Measurements from ENCODE around the gene NOX3.
"Not testable (repeated sequence)": the region's sequence is repeated elsewhere in the genome, so short reads cannot be mapped to it uniquely, and the experiment has no call there.

NOX3 gene

GRCh38 chr6:155364844-155365437, 90.7 kb downstream of the NOX3 start:
- FAIRE-seq (no peak), DNase-seq (ENCODE audit: insufficient read length, low spot score) (no peak)
- TF ChIP-seq POLR2A (IDR thresholded peaks at IDR 0.05; ENCODE audit: low read depth, low read length) (no peak), POLR2AphosphoS5 (IDR thresholded peaks at IDR 0.05; ENCODE audit: low read depth, low read length) (no peak), TAF1 (IDR thresholded peaks at IDR 0.05; ENCODE audit: low read depth, low read length) (no peak), PAX5 (IDR thresholded peaks at IDR 0.05; ENCODE audit: insufficient read depth, low read length, severe bottlenecking) (no peak), POU2F2 (IDR thresholded peaks at IDR 0.05; ENCODE audit: low read depth, low read length) (no peak), SPI1 (IDR thresholded peaks at IDR 0.05; ENCODE audit: low read depth, low read length) (no peak)

GRCh38 chr6:155364021-155364420, 91.6 kb downstream of the NOX3 start:
- FAIRE-seq; DNase-seq (ENCODE audit: insufficient read length, low spot score): not testable (repeated sequence)

- not testable (repeated sequence) for FAIRE-seq; DNase-seq (ENCODE audit: insufficient read length, low spot score)
Measured at GRCh38 chr6:155362968-155363632, 92.5 kb downstream of the NOX3 start.

- DNase-seq (ENCODE audit: insufficient read length, low spot score) (no peak), FAIRE-seq (no peak)
- no peak for TF ChIP-seq POU2F2 (IDR thresholded peaks at IDR 0.05; ENCODE audit: low read depth, low read length)
- TF ChIP-seq PAX5 (IDR thresholded peaks at IDR 0.05; ENCODE audit: insufficient read depth, low read length, severe bottlenecking), result no peak
- TF ChIP-seq TAF1 (IDR thresholded peaks at IDR 0.05; ENCODE audit: low read depth, low read length), result no peak
- TF ChIP-seq POLR2AphosphoS5 (IDR thresholded peaks at IDR 0.05; ENCODE audit: low read depth, low read length), result no peak
- no peak for TF ChIP-seq POLR2A (IDR thresholded peaks at IDR 0.05; ENCODE audit: low read depth, low read length)
- TF ChIP-seq SPI1 (IDR thresholded peaks at IDR 0.05; ENCODE audit: low read depth, low read length), result no peak
Measured at GRCh38 chr6:155354167-155354566, 101.5 kb downstream of the NOX3 start.

- no peak for TF ChIP-seq POLR2AphosphoS5 (IDR thresholded peaks at IDR 0.05; ENCODE audit: low read depth, low read length)
- no peak for TF ChIP-seq PAX5 (IDR thresholded peaks at IDR 0.05; ENCODE audit: insufficient read depth, low read length, severe bottlenecking)
- TF ChIP-seq SPI1 (IDR thresholded peaks at IDR 0.05; ENCODE audit: low read depth, low read length), result no peak
- no peak for TF ChIP-seq POU2F2 (IDR thresholded peaks at IDR 0.05; ENCODE audit: low read depth, low read length)
- no peak for TF ChIP-seq POLR2A (IDR thresholded peaks at IDR 0.05; ENCODE audit: low read depth, low read length)
- TF ChIP-seq TAF1 (IDR thresholded peaks at IDR 0.05; ENCODE audit: low read depth, low read length), result no peak
- FAIRE-seq, result no peak
- no peak for DNase-seq (ENCODE audit: insufficient read length, low spot score)
Measured at GRCh38 chr6:155352811-155353210, 102.8 kb downstream of the NOX3 start.

GRCh38 chr6:155352130-155352420, 103.6 kb downstream of the NOX3 start:
- no peak for FAIRE-seq
- TF ChIP-seq PAX5 (IDR thresholded peaks at IDR 0.05; ENCODE audit: insufficient read depth, low read length, severe bottlenecking), result no peak
- no peak for DNase-seq (ENCODE audit: insufficient read length, low spot score)

GRCh38 chr6:155351273-155352129, 104.1 kb downstream of the NOX3 start:
- peak; percentile 67 for FAIRE-seq
- peak; percentile 30 for DNase-seq (ENCODE audit: insufficient read length, low spot score)
- TF ChIP-seq TAF1 (IDR thresholded peaks at IDR 0.05; ENCODE audit: low read depth, low read length) (no peak), SPI1 (IDR thresholded peaks at IDR 0.05; ENCODE audit: low read depth, low read length) (peak; percentile 32; the same call in 1 of the 2 replicates), POLR2AphosphoS5 (IDR thresholded peaks at IDR 0.05; ENCODE audit: low read depth, low read length) (no peak), POLR2A (IDR thresholded peaks at IDR 0.05; ENCODE audit: low read depth, low read length) (no peak), PAX5 (IDR thresholded peaks at IDR 0.05; ENCODE audit: insufficient read depth, low read length, severe bottlenecking) (peak; percentile 71), POU2F2 (IDR thresholded peaks at IDR 0.05; ENCODE audit: low read depth, low read length) (peak; percentile 96)

- TF ChIP-seq TAF1 (IDR thresholded peaks at IDR 0.05; ENCODE audit: low read depth, low read length) (no peak), SPI1 (IDR thresholded peaks at IDR 0.05; ENCODE audit: low read depth, low read length) (no peak), PAX5 (IDR thresholded peaks at IDR 0.05; ENCODE audit: insufficient read depth, low read length, severe bottlenecking) (no peak)
- DNase-seq (ENCODE audit: insufficient read length, low spot score), result no peak
- no peak for FAIRE-seq
Measured at GRCh38 chr6:155349956-155350355, 105.7 kb downstream of the NOX3 start.

GRCh38 chr6:155349129-155349528, 106.5 kb downstream of the NOX3 start:
- FAIRE-seq, result no peak

GRCh38 chr6:155347800-155348199, 107.8 kb downstream of the NOX3 start:
- DNase-seq (ENCODE audit: insufficient read length, low spot score) (no peak), FAIRE-seq (no peak)
- TF ChIP-seq POLR2AphosphoS5 (IDR thresholded peaks at IDR 0.05; ENCODE audit: low read depth, low read length) (no peak), POU2F2 (IDR thresholded peaks at IDR 0.05; ENCODE audit: low read depth, low read length) (no peak), TAF1 (IDR thresholded peaks at IDR 0.05; ENCODE audit: low read depth, low read length) (no peak), POLR2A (IDR thresholded peaks at IDR 0.05; ENCODE audit: low read depth, low read length) (no peak), PAX5 (IDR thresholded peaks at IDR 0.05; ENCODE audit: insufficient read depth, low read length, severe bottlenecking) (no peak), SPI1 (IDR thresholded peaks at IDR 0.05; ENCODE audit: low read depth, low read length) (no peak)

More at GRCh38 chr6:155349129-155349528, 106.5 kb downstream of the NOX3 start:
- TF ChIP-seq POU2F2 (IDR thresholded peaks at IDR 0.05; ENCODE audit: low read depth, low read length) (no peak), SPI1 (IDR thresholded peaks at IDR 0.05; ENCODE audit: low read depth, low read length) (no peak)
- no peak for DNase-seq (ENCODE audit: insufficient read length, low spot score)

Data from GM12891 (cell line).